ENCODE measurements around the gene MIPOL1.
"Not testable (repeated sequence)": the region's sequence is repeated elsewhere in the genome, so short reads cannot be mapped to it uniquely, and the experiment has no call there.

Gene MIPOL1

DNA sequence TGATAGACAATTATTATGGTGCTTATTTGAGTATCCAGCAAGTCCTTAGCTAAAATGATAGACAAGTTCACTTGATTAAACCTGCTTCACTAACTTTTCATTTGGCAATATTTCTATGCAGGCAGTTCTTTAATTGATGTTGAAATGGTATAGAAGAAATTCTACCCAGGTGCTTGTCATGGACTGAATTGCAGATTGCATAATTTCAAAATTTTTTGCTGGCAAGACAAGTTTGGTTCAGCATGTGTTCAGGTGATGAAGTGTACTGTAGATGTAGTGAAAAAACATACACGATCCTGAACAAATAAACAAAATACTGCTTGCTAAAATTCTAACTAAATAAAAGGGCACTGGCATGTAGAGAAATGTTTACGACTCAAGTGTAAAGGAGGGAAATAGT lies 208.4 kb downstream of the MIPOL1 start:
- no peak for DNase-seq

DNA sequence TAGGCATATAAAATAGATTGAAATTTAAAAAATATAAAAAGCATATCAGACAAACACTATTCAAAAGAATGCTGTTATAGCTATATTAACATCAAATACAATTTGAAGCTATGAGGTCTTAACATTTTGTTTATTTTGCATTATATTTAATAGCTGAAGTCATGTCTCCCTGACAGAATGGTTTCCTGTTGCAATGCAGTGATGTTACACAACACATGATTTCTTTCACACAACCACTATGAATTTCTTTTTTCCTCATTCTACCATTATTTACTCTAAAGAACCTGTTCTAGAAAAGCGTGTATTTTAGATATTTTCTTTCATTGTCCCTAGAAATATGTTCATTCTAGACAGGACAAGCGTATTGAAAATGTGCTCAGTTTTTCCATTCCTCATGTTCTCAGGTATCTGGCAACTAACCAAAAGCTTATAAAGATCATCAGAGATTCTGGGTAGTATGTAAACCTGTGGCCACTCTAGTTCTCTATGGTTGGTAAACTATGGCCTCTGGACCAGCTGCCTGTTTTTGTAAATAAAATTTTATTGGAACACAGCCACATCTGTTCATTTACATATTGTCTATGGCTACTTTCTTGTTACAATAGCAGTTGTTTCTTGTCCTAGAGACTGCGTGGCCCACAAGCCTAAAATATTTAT lies 213.5 kb downstream of the MIPOL1 start:
- DNase-seq: no peak

DNA sequence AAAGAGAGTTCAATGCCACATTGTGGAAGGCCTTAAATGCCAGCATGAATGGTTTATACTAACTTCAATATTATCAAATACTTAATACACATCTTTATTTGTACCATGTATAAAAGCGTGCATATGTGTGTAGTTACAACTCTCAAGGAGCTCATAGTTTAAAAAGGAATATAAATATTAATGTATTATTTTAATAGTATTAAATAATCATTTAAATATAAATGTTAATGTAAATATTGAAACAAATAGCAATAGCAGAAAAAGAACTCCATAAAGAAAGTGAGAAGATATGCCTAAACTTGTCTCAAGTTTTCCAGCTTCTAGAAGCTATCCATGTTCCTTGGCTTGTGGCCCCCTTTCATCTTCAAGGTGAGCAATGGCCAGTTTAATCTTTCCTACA lies 215.3 kb downstream of the MIPOL1 start:
- no peak for DNase-seq

DNA sequence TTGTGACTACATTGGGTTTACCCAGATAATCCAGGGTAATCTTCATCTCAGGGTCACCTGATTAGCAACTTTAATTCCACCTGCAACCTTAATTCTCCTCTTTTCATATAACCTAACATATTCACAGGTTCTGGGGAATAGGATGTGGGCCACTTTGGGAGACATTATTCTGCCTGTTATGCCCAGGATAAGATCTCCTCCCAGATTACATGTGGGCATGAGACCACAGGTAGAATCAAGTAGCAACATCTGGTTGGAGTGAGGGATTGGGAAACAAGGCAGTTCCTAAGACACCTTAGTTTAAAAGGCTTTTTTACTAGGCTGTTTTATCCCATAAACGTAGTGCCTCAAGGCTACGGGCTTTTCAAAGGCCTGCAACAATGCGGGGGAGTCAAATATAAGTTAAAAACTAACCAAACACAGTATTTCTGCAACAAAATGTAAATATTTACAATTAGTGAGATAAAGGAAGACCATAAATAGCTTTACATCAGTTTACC lies 215.8 kb downstream of the MIPOL1 start:
- DNase-seq: no peak

DNA sequence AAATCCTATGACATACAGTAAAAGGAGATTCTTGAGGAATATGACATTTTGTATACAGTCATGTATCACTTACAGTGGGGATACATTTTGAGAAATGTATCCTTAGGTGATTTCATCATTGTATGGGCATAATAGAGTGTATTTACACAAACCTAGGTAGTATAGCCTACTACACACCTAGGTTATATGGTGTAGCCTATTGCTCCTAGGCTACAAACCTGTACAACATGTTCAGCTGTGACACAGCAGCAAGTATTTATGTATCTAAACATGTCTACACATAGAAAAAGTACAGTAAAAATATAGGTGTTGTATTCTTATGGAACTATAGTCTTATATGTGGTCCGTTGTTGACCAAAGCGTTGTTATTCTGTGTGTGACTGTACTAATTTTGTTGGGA lies 218.5 kb downstream of the MIPOL1 start:
- DNase-seq: no peak

DNA sequence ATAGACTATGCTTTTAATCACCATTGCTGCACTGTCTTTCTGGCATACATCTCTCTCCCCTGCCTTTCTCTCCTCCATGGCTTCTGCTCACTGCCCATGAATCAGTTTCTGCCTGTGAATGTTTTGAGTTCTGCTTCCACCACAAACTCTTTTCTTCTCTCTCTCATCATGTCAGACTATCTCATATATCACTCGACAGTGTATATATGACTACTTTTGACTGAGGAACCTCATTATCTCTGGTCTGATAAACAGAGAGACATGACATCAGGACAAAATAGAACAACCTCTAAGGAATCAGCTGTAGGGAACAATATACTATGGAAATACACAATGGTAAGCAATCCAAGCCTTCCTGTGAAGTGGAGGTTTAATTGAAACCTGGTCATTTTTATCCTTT lies 219.4 kb downstream of the MIPOL1 start:
- no peak for DNase-seq

DNA sequence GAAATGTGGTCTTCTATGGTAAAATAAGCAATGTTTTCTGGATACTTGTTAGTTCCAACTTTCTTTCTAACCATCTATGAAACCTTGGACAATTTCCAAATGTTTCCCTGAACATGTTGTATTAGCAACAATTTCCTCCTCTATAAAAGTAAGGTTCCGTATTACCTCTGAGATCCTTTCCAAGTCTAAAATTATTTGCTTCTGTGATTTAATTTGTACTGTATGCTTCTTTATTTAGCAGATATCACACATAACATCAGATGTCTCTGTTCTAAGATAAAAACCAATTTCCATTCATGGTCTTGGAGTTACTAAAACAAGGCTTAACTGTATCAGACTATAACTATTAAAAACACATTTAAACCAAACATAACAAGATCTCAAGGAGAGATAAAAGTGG lies 220.1 kb downstream of the MIPOL1 start:
- DNase-seq: no peak

DNA sequence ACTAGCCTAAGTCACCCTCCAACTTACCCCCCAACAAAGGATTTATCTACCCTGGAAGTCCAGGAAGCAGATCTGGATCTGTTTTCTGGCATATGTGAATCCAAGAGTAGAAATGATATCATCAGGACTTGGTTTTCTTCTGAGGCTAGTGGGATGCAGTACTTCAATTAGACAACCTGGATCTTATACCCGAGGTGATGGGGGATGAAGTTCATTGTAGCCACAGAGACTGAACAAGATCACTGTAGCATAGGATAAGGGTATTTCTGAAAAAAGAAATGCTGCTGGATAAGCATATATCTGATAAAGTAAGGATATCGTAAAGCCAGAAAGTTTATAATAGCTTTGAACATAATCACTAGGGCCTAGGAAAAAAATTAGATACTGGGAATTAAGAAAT lies 222.9 kb downstream of the MIPOL1 start:
- DNase-seq: no peak

DNA sequence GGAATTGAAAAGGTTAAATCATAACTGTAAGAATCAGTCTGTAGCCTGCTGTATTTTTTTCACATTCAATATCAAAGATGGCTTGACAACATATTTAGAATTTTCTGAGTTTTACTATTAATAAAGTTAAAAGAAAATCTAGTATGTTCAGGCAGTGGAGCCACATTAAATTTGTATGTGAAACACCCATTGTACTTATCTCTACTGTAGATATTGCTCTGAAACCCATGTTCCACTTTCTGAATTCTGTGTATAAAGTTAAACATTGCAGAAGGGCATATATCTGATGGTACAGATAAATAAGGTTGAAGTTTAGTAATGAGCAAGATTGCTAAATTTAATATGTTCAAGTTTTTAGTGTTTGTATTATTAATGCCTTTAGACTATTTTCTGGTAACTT lies 224.6 kb downstream of the MIPOL1 start:
- DNase-seq: no peak

DNA sequence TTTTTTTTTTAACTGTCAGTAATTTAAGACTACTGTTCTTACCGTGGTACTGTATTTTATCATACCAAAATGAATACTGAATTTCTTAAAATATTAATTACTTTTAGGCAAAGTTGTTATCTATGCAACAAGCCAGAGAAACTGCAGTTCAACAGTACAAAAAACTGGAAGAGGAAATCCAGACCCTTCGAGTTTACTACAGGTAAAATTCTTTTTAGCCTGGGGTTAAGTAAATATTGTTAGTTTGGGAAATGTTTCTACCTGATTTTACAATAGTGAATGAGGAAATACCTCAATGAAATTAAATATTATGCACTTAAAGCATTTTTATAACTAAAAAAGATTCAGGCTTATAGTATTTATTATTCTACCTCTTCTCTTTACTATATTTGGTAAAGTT lies 225.0 kb downstream of the MIPOL1 start:
- no peak for DNase-seq

DNA sequence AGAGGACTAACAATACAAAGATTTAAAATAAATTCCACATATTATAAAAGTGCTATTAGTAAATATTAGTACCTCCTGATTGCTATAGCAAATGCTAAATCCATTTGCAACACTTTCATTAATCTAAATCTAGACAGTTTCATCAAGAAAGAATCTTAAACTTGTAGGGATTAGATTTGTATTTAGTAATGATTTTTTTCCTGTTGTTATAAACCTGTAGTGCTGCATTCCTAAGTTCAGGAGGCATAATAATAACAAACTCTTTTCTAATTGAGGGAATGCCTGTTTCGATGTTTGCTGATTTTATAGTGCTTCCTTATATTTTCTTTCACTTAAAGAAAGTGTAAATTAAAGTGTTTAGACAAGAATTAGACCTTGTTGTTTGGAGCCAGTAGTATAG lies 231.2 kb downstream of the MIPOL1 start:
- no peak for DNase-seq

DNA sequence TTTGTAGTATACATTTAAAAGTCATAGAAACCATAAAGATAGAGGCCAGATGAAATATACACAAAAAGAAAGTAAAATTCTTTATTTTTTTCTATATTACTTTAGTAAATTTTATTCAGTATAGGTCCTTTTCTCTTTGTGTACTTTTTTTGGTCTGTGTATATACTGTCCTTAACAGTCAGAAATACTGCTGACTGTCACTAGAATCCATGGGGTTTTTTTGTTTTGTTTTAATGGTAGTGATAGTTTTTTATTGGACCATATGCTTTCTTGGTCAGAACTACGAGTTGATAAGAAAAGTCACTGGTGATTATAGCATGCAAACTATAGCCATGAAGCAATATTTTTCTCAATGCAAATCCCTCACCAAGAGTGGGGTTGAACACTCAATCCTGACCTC lies 231.9 kb downstream of the MIPOL1 start:
- no peak for DNase-seq

DNA sequence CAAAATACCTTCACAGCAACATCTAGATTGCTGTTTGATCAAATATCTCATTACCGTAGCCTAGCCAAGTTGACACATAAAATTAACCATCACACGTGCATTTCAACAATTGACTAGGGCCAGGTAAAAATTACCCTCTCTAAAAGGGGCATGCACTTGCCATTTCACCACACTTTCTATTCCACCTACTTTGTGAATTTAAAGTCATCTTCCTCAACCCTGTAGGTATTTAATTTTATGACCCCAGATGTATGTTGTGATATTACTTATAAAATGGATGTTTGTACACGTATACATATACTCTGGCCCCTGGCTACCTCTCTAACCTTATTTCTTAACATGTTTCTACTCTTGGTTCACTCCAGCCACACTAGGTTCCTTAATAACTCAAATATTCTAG lies 237.1 kb downstream of the MIPOL1 start:
- no peak for DNase-seq

DNA sequence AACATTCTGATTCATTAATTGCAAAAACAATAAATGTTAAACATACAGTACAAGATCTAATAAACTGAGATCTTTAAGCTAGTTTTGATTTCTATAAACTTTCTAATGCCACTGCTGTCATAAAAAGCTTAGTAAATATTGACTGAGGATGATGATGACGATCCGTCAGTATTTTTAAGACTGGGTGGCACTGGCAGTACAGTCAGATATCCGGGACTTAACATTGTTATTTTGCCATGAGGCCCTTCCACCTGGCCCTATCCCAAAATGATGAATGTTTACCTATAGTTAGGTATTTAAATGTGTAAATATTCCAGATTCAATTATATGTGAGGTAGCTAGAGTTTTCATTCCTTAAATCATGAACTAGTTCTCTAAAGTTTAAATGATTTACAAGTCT lies 238.8 kb downstream of the MIPOL1 start:
- no peak for DNase-seq

DNA sequence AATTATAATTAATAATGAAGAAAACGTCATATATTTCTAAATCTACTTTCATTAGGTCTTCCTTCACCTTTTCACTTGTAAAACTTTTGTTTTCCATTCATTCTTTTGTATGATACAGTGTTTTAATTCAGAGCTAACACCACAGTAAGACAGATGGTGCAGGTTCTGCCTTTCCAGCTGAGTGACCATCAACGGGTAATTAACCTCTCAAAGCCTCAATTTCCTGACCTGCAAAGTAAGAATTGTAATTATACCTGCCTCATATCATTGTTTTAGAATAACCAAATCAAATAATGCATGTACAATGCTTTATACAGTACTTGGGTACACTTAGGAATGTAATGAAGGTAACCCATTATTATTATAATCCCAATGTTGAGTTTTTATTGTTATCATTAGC lies 239.8 kb downstream of the MIPOL1 start:
- no peak for DNase-seq

DNA sequence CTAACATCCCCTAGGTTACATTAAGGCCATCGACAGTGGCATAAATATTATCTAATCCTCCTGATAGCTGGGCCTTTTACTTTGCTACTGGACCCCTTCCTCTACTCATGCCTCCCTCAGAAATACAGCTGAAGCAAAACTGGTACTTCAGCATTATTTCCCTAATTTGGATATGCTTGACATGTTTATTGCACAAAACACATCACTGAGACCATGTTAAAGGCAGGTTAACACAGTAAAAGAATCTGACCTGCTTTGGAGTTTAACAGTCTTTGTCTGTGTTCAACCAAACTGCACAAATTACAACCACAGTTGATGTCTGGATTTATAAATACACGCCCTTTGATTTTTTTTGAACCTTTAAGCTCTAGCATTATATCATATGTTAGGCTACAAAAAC lies 240.7 kb downstream of the MIPOL1 start:
- DNase-seq: no peak

DNA sequence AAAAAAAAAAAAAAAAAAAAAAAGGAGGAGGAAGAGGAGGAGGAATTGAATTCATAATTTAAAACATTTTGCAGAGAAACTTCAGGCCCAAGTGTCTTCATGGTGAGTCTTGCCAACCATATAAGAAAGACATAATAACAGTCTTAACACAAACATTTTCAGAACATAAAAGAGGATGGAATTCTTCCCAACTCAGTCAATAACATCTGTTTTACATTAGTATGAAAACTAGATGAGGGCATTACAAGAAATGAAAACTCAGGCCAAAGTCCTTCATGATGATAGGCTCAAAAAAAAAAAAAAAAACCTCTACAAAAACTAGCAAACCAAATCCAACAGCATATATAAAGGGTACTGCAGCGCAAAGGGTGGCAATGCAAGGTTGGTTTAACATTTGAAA lies 245.7 kb downstream of the MIPOL1 start:
- DNase-seq: no peak

DNA sequence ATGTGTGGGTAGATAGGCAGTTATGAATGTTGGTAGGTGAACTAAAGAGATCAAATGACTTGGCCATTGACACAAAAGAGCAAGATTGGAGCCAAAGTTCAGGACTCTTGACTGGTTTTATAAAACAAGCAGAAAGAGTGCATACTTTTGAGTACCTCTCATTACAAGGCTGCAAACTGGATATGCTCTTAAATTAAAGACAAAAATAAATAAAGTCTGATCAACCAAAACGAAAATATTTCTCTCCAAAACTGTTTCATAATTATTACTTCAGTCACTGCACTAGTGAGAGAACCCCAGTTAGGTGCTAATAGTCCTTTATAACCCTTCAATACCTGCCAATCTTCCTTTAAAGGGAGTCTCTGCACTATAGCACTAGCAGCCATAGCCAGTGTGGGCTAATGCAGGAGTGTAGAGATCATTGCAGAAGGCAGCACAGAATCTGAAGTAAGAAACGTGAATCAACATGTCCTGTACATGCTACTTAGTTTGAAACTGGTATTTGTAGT lies 250.2 kb downstream of the MIPOL1 start:
- DNase-seq: no peak

DNA sequence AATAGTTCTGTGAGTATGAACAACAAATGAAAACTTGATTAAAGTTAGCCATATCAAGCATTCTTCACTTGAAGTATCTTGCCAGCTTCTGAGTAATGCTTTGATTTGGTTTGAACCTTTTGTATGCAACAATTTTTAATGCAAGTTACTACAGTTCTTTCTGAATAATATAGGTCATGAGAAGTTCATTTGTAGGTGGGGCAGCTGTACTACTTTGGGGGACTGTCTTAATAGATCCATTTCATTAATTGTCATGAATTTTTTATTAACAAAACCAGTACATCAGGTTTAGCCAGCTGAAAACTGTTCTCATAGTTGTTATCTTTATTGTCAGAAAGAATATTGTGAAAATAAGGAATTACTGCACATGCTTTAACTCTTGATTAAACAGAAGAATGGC lies 254.6 kb downstream of the MIPOL1 start:
- no peak for DNase-seq

DNA sequence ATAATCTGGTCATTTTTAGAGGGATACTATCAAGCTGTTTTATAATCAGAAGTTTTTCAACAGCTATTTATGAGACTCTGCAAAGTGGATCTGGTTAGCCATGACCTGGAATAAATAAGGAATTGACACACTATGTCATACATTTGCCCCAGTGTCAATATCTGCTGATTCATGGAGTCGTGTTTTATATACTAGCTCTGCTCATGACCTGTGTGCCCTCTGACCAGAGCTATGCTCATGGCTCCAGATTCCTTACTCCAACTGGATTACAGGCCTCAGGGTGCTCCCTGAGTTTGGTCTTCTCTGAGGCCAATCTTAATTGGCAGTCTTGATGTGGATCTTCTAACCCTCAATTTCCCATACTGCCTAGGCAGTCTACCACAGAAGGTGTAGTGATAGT lies 256.2 kb downstream of the MIPOL1 start:
- no peak for DNase-seq

DNA sequence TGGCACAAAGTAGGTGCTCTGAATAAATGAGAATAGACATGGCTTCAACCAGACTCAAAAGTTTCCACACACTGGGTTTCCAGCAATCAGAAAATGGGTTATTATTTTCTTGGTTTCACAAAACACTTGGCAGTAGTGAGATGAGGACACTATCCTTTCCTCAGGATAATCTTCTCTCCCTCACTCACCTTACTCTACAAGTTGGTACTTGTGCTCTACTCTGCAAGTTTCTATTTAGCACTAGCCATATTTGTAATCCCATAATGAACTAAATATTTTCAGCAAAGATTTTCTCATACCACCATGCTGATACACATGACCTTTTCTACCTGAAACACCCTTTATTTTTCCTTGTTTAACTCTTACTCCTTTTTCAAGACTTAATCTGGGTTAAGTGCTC lies 259.6 kb downstream of the MIPOL1 start:
- DNase-seq: no peak

DNA sequence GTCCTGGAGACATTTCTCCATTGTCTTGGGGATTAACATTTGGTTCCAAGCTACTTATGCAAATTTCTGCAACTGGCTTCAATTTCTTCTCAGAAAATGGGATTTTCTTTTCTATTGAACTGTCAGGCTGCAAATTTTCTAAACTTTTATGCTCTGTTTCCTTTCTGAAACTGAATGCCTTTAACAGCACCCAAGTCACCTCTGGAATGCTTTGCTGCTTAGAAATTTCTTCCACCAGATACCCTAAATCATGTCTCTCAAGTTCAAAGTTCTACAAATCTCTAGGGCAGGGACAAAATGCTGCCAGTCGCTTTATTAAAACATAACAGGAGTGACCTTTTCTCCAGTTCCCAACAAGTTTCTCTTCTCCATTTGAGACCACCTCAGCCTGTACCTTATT lies 264.7 kb downstream of the MIPOL1 start:
- DNase-seq: not testable (repeated sequence)

DNA sequence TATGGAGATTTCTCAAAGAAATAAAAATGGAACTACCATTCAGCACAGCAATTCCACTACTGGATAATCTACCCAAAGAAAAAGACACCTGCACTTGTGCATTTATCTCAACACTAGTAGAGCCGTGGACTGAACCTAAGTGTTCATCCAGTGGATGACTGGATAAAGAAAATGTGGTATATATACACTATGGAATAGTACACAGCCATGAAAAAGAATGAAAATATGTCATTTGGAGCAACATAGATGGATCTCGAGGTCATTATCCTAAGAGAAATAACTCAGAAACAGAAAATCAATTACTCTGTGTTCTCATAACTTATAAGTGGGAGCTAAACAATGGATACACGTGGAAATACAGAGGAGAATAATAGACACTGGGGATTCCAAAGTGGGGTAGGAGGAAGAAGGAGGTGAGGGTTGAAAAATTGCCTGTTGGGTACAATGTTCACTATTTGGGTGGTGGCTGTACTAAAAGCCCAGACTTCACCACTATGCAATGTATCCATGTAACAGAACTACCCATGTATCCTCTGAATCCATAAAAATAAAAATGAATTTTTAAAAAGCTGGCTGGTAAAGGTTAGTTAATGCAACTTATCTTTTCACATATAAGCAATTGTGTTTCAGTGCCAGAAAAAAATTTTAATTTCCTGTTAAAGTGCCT lies 266.6 kb downstream of the MIPOL1 start:
- no peak for DNase-seq

DNA sequence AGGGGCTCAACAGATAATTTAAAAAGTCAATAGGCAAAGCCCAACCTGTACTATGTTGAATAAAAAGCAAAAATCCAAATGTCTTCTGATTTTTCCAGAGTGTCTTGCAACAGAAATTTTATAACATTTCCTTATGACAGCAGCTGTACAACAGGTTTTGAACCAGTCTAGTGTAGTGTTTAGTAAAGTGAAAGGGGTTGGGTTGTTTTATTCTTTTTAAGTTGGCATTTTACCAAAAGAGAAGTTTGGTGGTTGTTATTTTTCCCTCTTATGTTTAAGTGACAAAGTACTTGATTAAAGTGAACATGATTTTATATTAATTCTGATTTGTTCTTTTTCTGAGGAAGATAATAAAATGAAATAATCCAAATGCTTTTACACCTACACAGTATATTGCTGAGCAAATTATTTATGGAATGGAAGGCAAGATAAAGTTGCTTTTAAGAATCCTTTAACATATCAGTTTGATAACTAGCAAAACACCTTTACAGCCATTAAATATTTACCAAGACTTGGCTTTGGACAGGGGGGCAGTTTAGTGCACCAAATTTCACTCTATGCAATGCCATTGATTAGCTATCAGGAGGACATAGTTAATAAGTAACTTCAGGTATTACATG lies 268.4 kb downstream of the MIPOL1 start:
- no peak for DNase-seq
